ENCODE data around the gene RBBP9. TPM values are rescaled to one million over a fixed set of nuclear protein-coding genes. Genes with fewer than 3 reads are reported as not detected.

RBBP9 gene
- total RNA-seq, 2 experiments from 2014 or later = 8.7 to 11.7 TPM

DNA sequence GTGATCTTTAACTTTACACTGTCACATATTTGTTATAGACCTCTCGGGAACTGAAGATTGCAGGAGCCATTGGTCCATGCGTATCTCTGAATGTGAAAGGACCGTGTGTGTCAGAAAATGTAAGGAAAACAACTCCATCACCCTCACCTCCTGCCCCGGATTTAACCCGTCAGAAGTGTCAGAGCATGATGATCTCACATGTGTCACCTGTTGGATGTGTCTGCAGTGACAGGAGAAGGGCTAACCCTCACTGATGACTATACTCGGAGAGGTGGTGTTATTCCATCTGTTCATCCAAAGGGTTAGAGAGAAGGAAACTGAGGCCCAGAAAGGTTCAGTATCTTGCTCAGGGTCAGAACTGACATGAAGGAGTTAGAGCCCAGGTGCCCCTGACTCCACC lies 35.6 kb upstream of the RBBP9 start:
- POLR2A ChIA-PET = no interaction called here
- CTCF ChIA-PET (ENCODE audit: unreplicated experiment) = no interaction called here
- no peak overlapping the region for H3K4me2 ChIP-seq (ENCODE audit: low read length)
- no peaks in the 10 kb centered on the region for H4K20me1 ChIP-seq (ENCODE audit: insufficient read depth, low read length)
- DNase-seq (ENCODE audit: low spot score) = no peak
- BruUV-seq (replicated peaks) = no TSS peak
- TF ChIP-seq, protein P1, sequence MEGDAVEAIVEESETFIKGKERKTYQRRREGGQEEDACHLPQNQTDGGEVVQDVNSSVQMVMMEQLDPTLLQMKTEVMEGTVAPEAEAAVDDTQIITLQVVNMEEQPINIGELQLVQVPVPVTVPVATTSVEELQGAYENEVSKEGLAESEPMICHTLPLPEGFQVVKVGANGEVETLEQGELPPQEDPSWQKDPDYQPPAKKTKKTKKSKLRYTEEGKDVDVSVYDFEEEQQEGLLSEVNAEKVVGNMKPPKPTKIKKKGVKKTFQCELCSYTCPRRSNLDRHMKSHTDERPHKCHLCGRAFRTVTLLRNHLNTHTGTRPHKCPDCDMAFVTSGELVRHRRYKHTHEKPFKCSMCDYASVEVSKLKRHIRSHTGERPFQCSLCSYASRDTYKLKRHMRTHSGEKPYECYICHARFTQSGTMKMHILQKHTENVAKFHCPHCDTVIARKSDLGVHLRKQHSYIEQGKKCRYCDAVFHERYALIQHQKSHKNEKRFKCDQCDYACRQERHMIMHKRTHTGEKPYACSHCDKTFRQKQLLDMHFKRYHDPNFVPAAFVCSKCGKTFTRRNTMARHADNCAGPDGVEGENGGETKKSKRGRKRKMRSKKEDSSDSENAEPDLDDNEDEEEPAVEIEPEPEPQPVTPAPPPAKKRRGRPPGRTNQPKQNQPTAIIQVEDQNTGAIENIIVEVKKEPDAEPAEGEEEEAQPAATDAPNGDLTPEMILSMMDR (conservative IDR thresholded peaks at IDR 0.05; ENCODE audit: low read length) = no peak
- TF ChIP-seq EZH2phosphoT487 (IDR thresholded peaks at IDR 0.05; ENCODE audit: borderline replicate concordance, low read depth, low read length) = no peak
- H3K79me2 ChIP-seq (ENCODE audit: insufficient read depth, low read depth, low read length) = no peaks in the 10 kb centered on the region
- no peak overlapping the region for H2AFZ ChIP-seq (ENCODE audit: low read length)
- intact Hi-C loops (cut with micrococcal nuclease; ENCODE audit: unreplicated experiment) = no loop called here
- H3K27ac ChIP-seq (ENCODE audit: low read depth, low read length, poor library complexity, severe bottlenecking) = no peak overlapping the region
- peaks cover 87% of the 10 kb centered on the region for H3K36me3 ChIP-seq (ENCODE audit: insufficient read depth, low read length)
- H3K4me1 ChIP-seq (ENCODE audit: insufficient read depth, low read length, poor library complexity, severe bottlenecking) = no peaks in the 10 kb centered on the region
- H3K4me3 ChIP-seq (ENCODE audit: low read depth, low read length, poor library complexity, severe bottlenecking) = no peak overlapping the region
- H3K9me2 ChIP-seq (ENCODE audit: insufficient read depth, low read length) = no peaks in the 10 kb centered on the region
- H3K9me3 ChIP-seq (ENCODE audit: low read length) = no peaks in the 10 kb centered on the region

DNA sequence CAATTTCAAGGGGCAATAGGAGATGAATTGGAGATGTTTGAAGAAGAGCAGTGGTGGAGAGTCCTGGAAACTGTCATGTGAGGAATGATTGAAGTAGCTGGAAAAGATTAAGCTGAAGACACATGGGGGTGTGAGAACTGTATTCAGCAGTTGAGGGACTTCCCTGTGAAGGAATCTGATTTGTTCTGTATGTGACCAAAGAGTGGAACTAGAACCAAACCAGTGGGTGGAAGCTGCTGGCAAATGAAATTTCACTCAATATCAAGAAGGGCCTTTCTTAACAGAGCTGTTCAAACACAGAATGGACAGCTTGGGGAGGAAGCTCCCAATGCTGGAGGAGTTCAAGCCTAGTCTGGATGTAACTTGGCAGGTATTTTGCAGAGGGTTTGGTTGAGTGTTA lies 32.0 kb upstream of the RBBP9 start:
- H3K4me1 ChIP-seq (ENCODE audit: insufficient read depth, low read length, poor library complexity, severe bottlenecking) = no peaks in the 10 kb centered on the region
- intact Hi-C loops (cut with micrococcal nuclease; ENCODE audit: unreplicated experiment) = no loop called here
- TF ChIP-seq, protein P1 (conservative IDR thresholded peaks at IDR 0.05; ENCODE audit: low read length) = no peak
- TF ChIP-seq EZH2phosphoT487 (IDR thresholded peaks at IDR 0.05; ENCODE audit: borderline replicate concordance, low read depth, low read length) = no peak
- H3K79me2 ChIP-seq (ENCODE audit: insufficient read depth, low read depth, low read length) = no peaks in the 10 kb centered on the region
- H3K9me3 ChIP-seq (ENCODE audit: low read length) = no peaks in the 10 kb centered on the region
- ChIA-PET CTCF (ENCODE audit: unreplicated experiment) (no interaction called here), POLR2A (interaction anchor here (0.5 kb wide), 1 partner anchor 1258 kb away, joined by 3 read pairs; no protein-coding TSS in a partner anchor)
- H3K9me2 ChIP-seq (ENCODE audit: insufficient read depth, low read length) = no peaks in the 10 kb centered on the region
- H4K20me1 ChIP-seq (ENCODE audit: insufficient read depth, low read length) = no peaks in the 10 kb centered on the region
- DNase-seq (ENCODE audit: low spot score) = no peak
- no peak overlapping the region for H3K4me2 ChIP-seq (ENCODE audit: low read length)
- no peak overlapping the region for H3K27ac ChIP-seq (ENCODE audit: low read depth, low read length, poor library complexity, severe bottlenecking)
- H2AFZ ChIP-seq (ENCODE audit: low read length) = no peak overlapping the region
- no peak overlapping the region for H3K4me3 ChIP-seq (ENCODE audit: low read depth, low read length, poor library complexity, severe bottlenecking)
- no TSS peak for BruUV-seq (replicated peaks)
- H3K36me3 ChIP-seq (ENCODE audit: insufficient read depth, low read length) = peaks cover 95% of the 10 kb centered on the region

DNA sequence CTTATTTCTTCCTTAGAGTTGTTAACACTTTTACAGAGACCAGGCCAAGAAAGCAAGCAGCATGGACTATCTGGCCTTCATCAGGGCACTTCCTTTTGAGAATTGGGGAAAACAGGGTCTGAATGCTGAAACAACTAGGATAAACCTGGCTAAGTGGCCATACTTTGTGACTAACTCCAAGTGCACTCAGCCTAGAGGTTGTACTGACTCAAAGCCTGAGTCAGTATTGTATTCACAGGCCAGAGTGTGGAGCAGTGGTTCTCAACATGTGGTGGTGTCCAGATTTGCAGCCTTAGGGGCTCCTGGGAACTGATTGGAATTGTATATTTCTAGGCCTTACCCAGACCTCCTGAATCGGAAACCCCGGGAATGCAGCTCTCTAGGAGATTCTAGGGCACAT lies 30.8 kb upstream of the RBBP9 start:
- intact Hi-C loops (cut with micrococcal nuclease; ENCODE audit: unreplicated experiment) = no loop called here
- Histone ChIP-seq H3K4me2 (ENCODE audit: low read length) (no peak overlapping the region), H3K79me2 (ENCODE audit: insufficient read depth, low read depth, low read length) (no peaks in the 10 kb centered on the region), H2AFZ (ENCODE audit: low read length) (no peak overlapping the region), H3K4me3 (ENCODE audit: low read depth, low read length, poor library complexity, severe bottlenecking) (no peak overlapping the region), H3K36me3 (ENCODE audit: insufficient read depth, low read length) (peaks cover 85% of the 10 kb centered on the region), H3K9me3 (ENCODE audit: low read length) (no peaks in the 10 kb centered on the region), H4K20me1 (ENCODE audit: insufficient read depth, low read length) (no peaks in the 10 kb centered on the region), H3K27ac (ENCODE audit: low read depth, low read length, poor library complexity, severe bottlenecking) (no peak overlapping the region), H3K4me1 (ENCODE audit: insufficient read depth, low read length, poor library complexity, severe bottlenecking) (no peaks in the 10 kb centered on the region), H3K9me2 (ENCODE audit: insufficient read depth, low read length) (no peaks in the 10 kb centered on the region)
- DNase-seq (ENCODE audit: low spot score) = no peak
- TF ChIP-seq EZH2phosphoT487 (IDR thresholded peaks at IDR 0.05; ENCODE audit: borderline replicate concordance, low read depth, low read length) = no peak
- TF ChIP-seq, protein P1 (conservative IDR thresholded peaks at IDR 0.05; ENCODE audit: low read length) = no peak
- ChIA-PET POLR2A (interaction anchor here (1.4 kb wide), 1 partner anchor 44 kb away, joined by 3 read pairs; no protein-coding TSS in a partner anchor), CTCF (ENCODE audit: unreplicated experiment) (no interaction called here)
- no TSS peak for BruUV-seq (replicated peaks)
